ENCODE data around the gene OR5D13.

- TF ChIP-seq POLR2A (IDR thresholded peaks at IDR 0.05; ENCODE audit: low read length): no peak
- TF ChIP-seq GATA1 (IDR thresholded peaks at IDR 0.05; ENCODE audit: low read depth, low read length): no peak
Observed at GRCh38 chr11:55793321-55793720, 20.1 kb downstream of the OR5D13 start.

Measured in erythroblast (primary cell).